GM18511 (cell line): ENCODE results near the gene NRIP3.
"Not testable (repeated sequence)": the region's sequence is repeated elsewhere in the genome, so short reads cannot be mapped to it uniquely, and the experiment has no call there.

Experiments used
- ATAC-seq: cut with Tn5 transposase; IDR thresholded peaks from one replicate; pipeline ENCODE4 v1.9.1; 2021; ENCODE audit warnings: mild to moderate bottlenecking, moderate library complexity; ENCODE audit not compliant: unreplicated experiment

NRIP3 gene

GRCh38 chr11:9016916-9017642 lies 13.3 kb upstream of the NRIP3 start:
- ATAC-seq, result no peak

GRCh38 chr11:9015677-9016076 lies 11.9 kb upstream of the NRIP3 start:
- peak; percentile 76 for ATAC-seq

GRCh38 chr11:9014826-9015225 lies 11.0 kb upstream of the NRIP3 start:
- no peak for ATAC-seq

GRCh38 chr11:9013373-9013772 lies 9.6 kb upstream of the NRIP3 start:
- no peak for ATAC-seq

GRCh38 chr11:9009538-9009937 lies 5.7 kb upstream of the NRIP3 start:
- ATAC-seq, result not testable (repeated sequence)

- no peak for ATAC-seq
These were observed 4.9 kb upstream of the NRIP3 start for GRCh38 chr11:9008661-9009060.

- ATAC-seq, result no peak
These were observed 4.3 kb upstream of the NRIP3 start for GRCh38 chr11:9008011-9008550.

GRCh38 chr11:9005087-9005486 lies 1.3 kb upstream of the NRIP3 start:
- no peak for ATAC-seq

- no peak for ATAC-seq
These were observed 554 bp upstream of the NRIP3 start for GRCh38 chr11:9004183-9004926.

GRCh38 chr11:9002920-9003572 lies 755 bp downstream of the NRIP3 start:
- ATAC-seq, result no peak

GRCh38 chr11:9001736-9002135 lies 2.1 kb downstream of the NRIP3 start:
- ATAC-seq, result no peak

GRCh38 chr11:8998017-8998416 lies 5.8 kb downstream of the NRIP3 start:
- no peak for ATAC-seq

- ATAC-seq, result no peak
These were observed 6.3 kb downstream of the NRIP3 start for GRCh38 chr11:8997451-8997850.

GRCh38 chr11:8989453-8989852 lies 14.3 kb downstream of the NRIP3 start:
- no peak for ATAC-seq

GRCh38 chr11:8988329-8989234 lies 15.2 kb downstream of the NRIP3 start:
- ATAC-seq, result no peak

GRCh38 chr11:8987446-8987845 lies 16.4 kb downstream of the NRIP3 start:
- no peak for ATAC-seq

- ATAC-seq, result not testable (repeated sequence)
These were observed 17.0 kb downstream of the NRIP3 start for GRCh38 chr11:8986772-8987171.

- ATAC-seq, result no peak
These were observed 18.3 kb downstream of the NRIP3 start for GRCh38 chr11:8985462-8985861.

GRCh38 chr11:8983552-8983951 lies 20.2 kb downstream of the NRIP3 start:
- no peak for ATAC-seq

- no peak for ATAC-seq
These were observed 23.3 kb downstream of the NRIP3 start for GRCh38 chr11:8980485-8980884.

GRCh38 chr11:8979365-8979764 lies 24.4 kb downstream of the NRIP3 start:
- not testable (repeated sequence) for ATAC-seq
